K562 (cell line): ENCODE data around the gene PDPK1. TPM values are rescaled to one million over a fixed set of nuclear protein-coding genes. Genes with fewer than 3 reads are reported as not detected.
A peak's percentile ranks its signal among the peaks of the same experiment; 100 is the strongest.

Source experiments
- ATAC-seq: fragments of 200-7000 bp; cut with Tn5 transposase; 3 replicates; pipeline ENCODE4 v1.9.1; 2020; ENCODE audit warnings: moderate library complexity
- BruUV-seq: library from RNA; stranded (reverse); fragments of 400-500 nt; replicated peaks from 2 replicates; lab custom pipeline; 2021; lab: Mats Ljungman, UMichigan
- CTCF ChIA-PET: fragments of 300-600 bp; formaldehyde crosslinking; extraction: SDS; loops from one replicate; lab custom pipeline; 2021; ENCODE audit warnings: low intra/inter-chr PET ratio; lab: Yijun Ruan, JAX
- POLR2A ChIA-PET: fragments of 300-600, 350-650 bp; sonication (Branson Sonifier 250); formaldehyde crosslinking; extraction: SDS; loops from one replicate; lab custom pipeline; 2021; ENCODE audit warnings: antibody characterized with exemption, inconsistent platforms; lab: Yijun Ruan, JAX
- DNase-seq, 4 experiments: peaks; one replicate each; pipeline versions ENCODE4 v3.0.0 to v3.0.0-alpha.2; 2011 to 2018; ENCODE audit warnings: low spot score in 3 of 4, mixed read lengths in 3 of 4; ENCODE audit errors: extremely low read depth in 1 of 4
- FAIRE-seq: peaks from 2 replicates; lab custom pipeline; 2011; peaks lifted over from hg19 to GRCh38; lab: Jason Lieb, UNC
- H2AFZ ChIP-seq: 2 replicates; pipeline ENCODE4 v1.6.0; 2011; ENCODE audit warnings: low read depth, low read length, control low read depth, inconsistent platforms
- H3K27ac ChIP-seq: fragments of 200-600 bp; 3 replicates; pipeline ENCODE4 v1.8.0; 2011; ENCODE audit warnings: low read depth, mild to moderate bottlenecking, control low read depth, inconsistent platforms, low read length, moderate library complexity, mixed read lengths; ENCODE audit errors: extremely low read depth
- H3K27me3 ChIP-seq, 2 experiments: fragments of 300-600 bp in 1 of 2; 2 replicates in 1 of 2; 3 replicates in 1 of 2; pipeline versions ENCODE4 v1.6.0 to v1.8.0; 2011; ENCODE audit warnings: inconsistent platforms in 2 of 2, low read length in 2 of 2, mild to moderate bottlenecking in 1 of 2, mixed read lengths in 1 of 2, moderate library complexity in 1 of 2; ENCODE audit not compliant: control insufficient read depth in 2 of 2, insufficient read depth in 2 of 2
- H3K36me3 ChIP-seq: fragments of 300-600 bp; 3 replicates; pipeline ENCODE4 v1.8.0; 2011; ENCODE audit warnings: mild to moderate bottlenecking, low read length, inconsistent platforms; ENCODE audit not compliant: control insufficient read depth, insufficient read depth
- H3K4me1 ChIP-seq, 2 experiments: fragments of 200-600 bp in 1 of 2; replicated peaks in 1 of 2; 2 replicates in 1 of 2; 3 replicates in 1 of 2; pipeline versions ENCODE4 v1.5.1 to v1.8.0; 2011; ENCODE audit warnings: inconsistent platforms in 2 of 2, low read length in 2 of 2, mild to moderate bottlenecking in 1 of 2, mixed read lengths in 1 of 2, moderate library complexity in 1 of 2; ENCODE audit not compliant: control insufficient read depth in 2 of 2, insufficient read depth in 2 of 2
- H3K4me2 ChIP-seq: 2 replicates; pipeline ENCODE4 v1.6.1; 2011; ENCODE audit warnings: low read length, control low read depth, inconsistent platforms, mixed read lengths; ENCODE audit not compliant: insufficient read depth
- H3K4me3 ChIP-seq: fragments of 200-600 bp; sonication (generic), shearing (Covaris generic); 2 replicates; pipeline ENCODE4 v1.5.1; 2016; ENCODE audit warnings: control low read depth, inconsistent platforms
- H3K79me2 ChIP-seq: fragments of 200-600 bp; 3 replicates; pipeline ENCODE4 v1.8.0; 2011; ENCODE audit warnings: low read length, inconsistent platforms; ENCODE audit not compliant: control insufficient read depth, insufficient read depth
- H3K9ac ChIP-seq, 2 experiments: 2 replicates each; pipeline versions ENCODE4 v1.6.0 to v1.6.1; 2011; ENCODE audit warnings: low read depth in 2 of 2, low read length in 2 of 2, control low read depth in 1 of 2, inconsistent platforms in 1 of 2, mild to moderate bottlenecking in 1 of 2, mixed read lengths in 1 of 2; ENCODE audit not compliant: insufficient read depth in 1 of 2
- H3K9me1 ChIP-seq: one replicate; pipeline ENCODE4 v1.6.0; 2011; ENCODE audit warnings: inconsistent platforms, mild to moderate bottlenecking, low read length, moderate library complexity; ENCODE audit not compliant: control insufficient read depth, insufficient read depth
- H3K9me3 ChIP-seq: replicated peaks from 2 replicates; pipeline ENCODE4 v1.5.1; 2011; ENCODE audit warnings: low read depth, low read length, inconsistent platforms; ENCODE audit not compliant: control insufficient read depth, insufficient read depth
- H4K20me1 ChIP-seq: replicated peaks from 2 replicates; pipeline ENCODE4 v1.6.1; 2011; ENCODE audit warnings: low read length, inconsistent platforms, mixed read lengths; ENCODE audit not compliant: control insufficient read depth, insufficient read depth
- BCOR ChIP-seq: fragments of 450-650 bp; IDR thresholded peaks from 2 replicates; pipeline ENCODE4 v1.6.1; 2016
- BRCA1 ChIP-seq, 2 experiments: fragments of 450-650 bp in 1 of 2; sonication (generic) in 1 of 2; formaldehyde crosslinking in 1 of 2; IDR thresholded peaks; 2 replicates each; pipeline versions ENCODE4 v1.5.0 to v1.6.1; 2017 to 2020; ENCODE audit warnings: mild to moderate bottlenecking in 1 of 2, missing genetic modification reagents in 1 of 2
- FIP1L1 ChIP-seq: fragments of 200-400 bp; formaldehyde crosslinking; IDR thresholded peaks from 2 replicates; pipeline ENCODE4 v1.6.1; 2018; ENCODE audit warnings: mild to moderate bottlenecking, low read depth, low read length; ENCODE audit not compliant: poor library complexity, severe bottlenecking
- GTF2E2 ChIP-seq: fragments of 200-800 bp; sonication (Bioruptor generic); IDR thresholded peaks from 2 replicates; pipeline ENCODE4 v1.6.1; 2016; ENCODE audit warnings: missing genetic modification characterization, missing compliant biosample characterization
- GTF2F1 ChIP-seq: IDR thresholded peaks from 2 replicates; pipeline ENCODE4 v1.6.1; 2011; ENCODE audit warnings: low read depth, low read length, improper control_type of control experiment
- HOXB6 ChIP-seq: fragments of 250-450 bp; sonication (Bioruptor Pico); IDR thresholded peaks from 2 replicates; pipeline ENCODE4 v1.5.1; 2022; ENCODE audit warnings: mild to moderate bottlenecking, borderline replicate concordance
- IRF2 ChIP-seq: sonication (generic); formaldehyde crosslinking; IDR thresholded peaks from 2 replicates; pipeline ENCODE4 v1.8.1; 2022; ENCODE audit warnings: mild to moderate bottlenecking, missing genetic modification reagents
- NFATC3 ChIP-seq: fragments of 450-650 bp; IDR thresholded peaks from 2 replicates; pipeline ENCODE4 v1.6.1; 2017; ENCODE audit warnings: mild to moderate bottlenecking
- NR2C2 ChIP-seq, 2 experiments: fragments of 200-800 bp in 1 of 2; sonication (Bioruptor generic) in 1 of 2; sonication (generic) in 1 of 2; formaldehyde crosslinking in 1 of 2; IDR thresholded peaks; 2 replicates each; pipeline versions ENCODE4 v1.6.1 to v1.8.0; 2016 to 2022; ENCODE audit warnings: mild to moderate bottlenecking in 1 of 2, missing compliant biosample characterization in 1 of 2, missing genetic modification characterization in 1 of 2, missing genetic modification reagents in 1 of 2
- PHF8 ChIP-seq: fragments of 200-600 bp; sonication (generic); IDR thresholded peaks from 2 replicates; pipeline ENCODE4 v1.6.1; 2012; ENCODE audit warnings: mixed run types, mild to moderate bottlenecking, inconsistent platforms, low read length, moderate library complexity, borderline replicate concordance
- RCOR1 ChIP-seq, 2 experiments: IDR thresholded peaks; 2 replicates each; pipeline ENCODE4 v1.6.1; 2012; ENCODE audit warnings: low read depth in 2 of 2, low read length in 2 of 2, borderline replicate concordance in 1 of 2, improper control_type of control experiment in 1 of 2
- TCF3 ChIP-seq: sonication (generic); formaldehyde crosslinking; IDR thresholded peaks from 2 replicates; pipeline ENCODE4 v1.4.0; 2020; ENCODE audit warnings: mild to moderate bottlenecking, missing genetic modification reagents
- TFAM ChIP-seq: fragments of 250-450 bp; sonication (Bioruptor Pico); conservative IDR thresholded peaks from 2 replicates; pipeline ENCODE4 v1.5.0; 2021; ENCODE audit warnings: mild to moderate bottlenecking, moderate library complexity
- ZBTB12 ChIP-seq: fragments of 250-450 bp; sonication (Bioruptor Pico); IDR thresholded peaks from 2 replicates; pipeline ENCODE4 v1.4.0; 2020
- ZNF609 ChIP-seq: sonication (generic); formaldehyde crosslinking; IDR thresholded peaks from 2 replicates; pipeline ENCODE4 v1.8.1; 2023; ENCODE audit warnings: missing genetic modification reagents, mild to moderate bottlenecking, borderline replicate concordance
- ZNF77 ChIP-seq: fragments of 250-450 bp; sonication (Bioruptor Pico); IDR thresholded peaks from 2 replicates; pipeline ENCODE4 v1.5.0; 2020
- WGBS: fragments of 100-300 bp; shearing (Covaris generic); methylation state at CpG from one replicate; pipeline ENCODE4 v1.1.6; 2016; ENCODE audit warnings: low coverage, mixed read lengths; ENCODE audit not compliant: insufficient coverage; ENCODE audit errors: missing lambda C conversion rate; 5-methylcytosine and 5-hydroxymethylcytosine counted together
- in situ Hi-C: fragments of 300-500 bp; cut with MboI; formaldehyde crosslinking; loops from 4 replicates; pipeline ENCODE4 v1.15.0; 2018; ENCODE audit warnings: inconsistent platforms, mixed read lengths
- intact Hi-C: fragments of 100-400 bp; cut with micrococcal nuclease; formaldehyde crosslinking; loops from 2 replicates; pipeline ENCODE4 v1.14.2; 2022
- polyA plus RNA-seq, 8 experiments: library from polyadenylated mRNA; depleted of rRNA in 4 of 8; stranded (reverse) in 5 of 8; unstranded in 3 of 8; fragments of >200 nt; fragmentation: Nextera tagmentation in 2 of 8; fragmentation: Illumina TruSeq in 1 of 8; extraction: Ambion mirVana in 2 of 8; extraction: Trizol in 1 of 8; gene quantifications; 2 replicates each; pipeline versions ENCODE4 v1.2.1 to v1.2.3, GENCODE V29; 2011 to 2014; ENCODE audit warnings: inconsistent platforms in 1 of 8, missing spikeins in 1 of 8
- total RNA-seq, 7 experiments: library from RNA; depleted of rRNA in 6 of 7; stranded (reverse); fragments of >200 nt in 6 of 7; fragmentation: Illumina TruSeq in 2 of 7; extraction: Trizol in 2 of 7; gene quantifications; 2 replicates each; pipeline versions ENCODE4 v1.2.1 to v1.2.3, GENCODE V29; 2011 to 2021; ENCODE audit warnings: low replicate concordance in 1 of 7

Gene PDPK1
- total and polyA plus RNA-seq, 9 of the 15 experiments (the other 6 are each of a cell fraction or from before 2014, with no cell fraction given): 4.0 to 37.2 (median 18.7) TPM

- CTCF ChIA-PET: interaction anchor here (0.5 kb wide), 1 partner anchor 205 kb away, joined by 5 read pairs; no protein-coding TSS in a partner anchor
- H3K36me3 ChIP-seq: peaks cover 78% of the 10 kb centered on the region; the same call in 2 of the 3 replicates
- peak overlapping the region in 1 of 2 experiments; percentile 55; a peak in 2 of 4 replicates for H3K9ac ChIP-seq
- H3K9me3 ChIP-seq: no peaks in the 10 kb centered on the region
- POLR2A ChIA-PET: no interaction called here
- no peak overlapping the region for H3K4me3 ChIP-seq
- peaks cover 8% of the 10 kb centered on the region for H3K79me2 ChIP-seq
- peaks cover 5 to 49% of the 10 kb centered on the region in 2 experiments; a peak in 4 of 5 replicates for H3K4me1 ChIP-seq
- ATAC-seq: no peak
- no peak for DNase-seq
- no peaks in the 10 kb centered on the region for H3K27me3 ChIP-seq
- no peaks in the 10 kb centered on the region for H4K20me1 ChIP-seq
- intact Hi-C loops (no loop called here), in situ Hi-C loops (no loop called here)
- FAIRE-seq: no peak
- H3K9me1 ChIP-seq: peaks cover 3% of the 10 kb centered on the region
- BruUV-seq: no TSS peak
- H2AFZ ChIP-seq: no peak overlapping the region
- H3K27ac ChIP-seq: no peak overlapping the region
- H3K4me2 ChIP-seq: no peak overlapping the region
- WGBS: 94% methylated on average over 8 of the region's 8 CpGs
- TF ChIP-seq IRF2 (CRISPR knock-in tag): no peak
- TF ChIP-seq FIP1L1: no peak
- no peak for TF ChIP-seq TCF3
- TF ChIP-seq ZNF609 (CRISPR knock-in tag): no peak
- no peak for TF ChIP-seq HOXB6
- TF ChIP-seq RCOR1 (IDR thresholded peaks at IDR 0.05; ENCODE audit: borderline replicate concordance in 1 of 2, low read depth in 2 of 2, low read length in 2 of 2): no peak
- no peak for TF ChIP-seq TFAM
- TF ChIP-seq ZBTB12: no peak
- no peak for TF ChIP-seq ZNF77 (CRISPR knock-in tag)
- no peak for TF ChIP-seq BCOR
- no peak for TF ChIP-seq GTF2E2 (tag)
- no peak for TF ChIP-seq NFATC3
- TF ChIP-seq NR2C2 (CRISPR knock-in tag; IDR thresholded peaks at IDR 0.05): no peak
- TF ChIP-seq NR2C2 (tag; IDR thresholded peaks at IDR 0.05): no peak
- no peak for TF ChIP-seq BRCA1 (IDR thresholded peaks at IDR 0.05)
- no peak for TF ChIP-seq BRCA1 (CRISPR knock-in tag; IDR thresholded peaks at IDR 0.05)
- TF ChIP-seq GTF2F1: no peak
- TF ChIP-seq PHF8: no peak
These were observed 11.7 kb upstream of the PDPK1 start for GRCh38 chr16:2526135-2526534.
